Kidney (tissue), 14 donors: ENCODE measurements around the gene KCNH8. TPM values are rescaled to one million over a fixed set of nuclear protein-coding genes. Genes with fewer than 3 reads are reported as not detected.

Source experiments
- DNase-seq, 5 donors: peaks; one replicate each; pipeline ENCODE4 v3.0.0-alpha.2; 2013 to 2020
- FAIRE-seq: peaks from 2 replicates; lab custom pipeline; 2012; peaks lifted over from hg19 to GRCh38; lab: Jason Lieb, UNC
- H3K27ac ChIP-seq, 2 donors: one replicate each; pipeline ENCODE4 v1.7.0; 2013; ENCODE audit warnings: low read depth in 2 of 2, low read length in 2 of 2, inconsistent platforms in 1 of 2
- H3K27me3 ChIP-seq: one replicate; pipeline ENCODE4 v1.7.1; 2013; ENCODE audit warnings: low read length, inconsistent platforms; ENCODE audit not compliant: control insufficient read depth, insufficient read depth
- H3K36me3 ChIP-seq, 3 donors: one replicate each; pipeline versions ENCODE4 v1.7.0 to v1.7.1; 2013; ENCODE audit warnings: low read length in 3 of 3, control low read depth in 1 of 3, inconsistent platforms in 1 of 3; ENCODE audit not compliant: insufficient read depth in 3 of 3, control insufficient read depth in 2 of 3
- H3K4me1 ChIP-seq, 3 donors: one replicate each; pipeline versions ENCODE4 v1.7.0 to v1.7.1; 2013; ENCODE audit warnings: low read length in 3 of 3, inconsistent platforms in 1 of 3, low read depth in 1 of 3; ENCODE audit not compliant: control insufficient read depth in 2 of 3, insufficient read depth in 2 of 3
- H3K4me3 ChIP-seq, 3 donors: one replicate each; pipeline versions ENCODE4 v1.7.0 to v1.8.1; 2013; ENCODE audit warnings: low read length in 3 of 3, control low read depth in 1 of 3, inconsistent platforms in 1 of 3
- H3K9ac ChIP-seq, 3 donors: one replicate each; pipeline versions ENCODE4 v1.7.0 to v1.7.1; 2013; ENCODE audit warnings: low read length in 3 of 3, control low read depth in 1 of 3, inconsistent platforms in 1 of 3
- H3K9me3 ChIP-seq, 3 donors: one replicate each; pipeline versions ENCODE4 v1.7.0 to v1.7.1; 2013; ENCODE audit warnings: low read length in 3 of 3, control low read depth in 1 of 3, inconsistent platforms in 1 of 3; ENCODE audit not compliant: control insufficient read depth in 2 of 3, insufficient read depth in 1 of 3
- intact Hi-C: fragments of 100-400 bp; cut with DNase I; formaldehyde crosslinking; loops from one replicate; pipeline ENCODE4 v1.11.1; 2022
- polyA plus RNA-seq: library from polyadenylated mRNA; stranded (reverse); fragments of 350-450 nt; fragmentation: Illumina TruSeq; extraction: RNeasy Lipid Tissue Mini Kit (QIAGEN cat#74804); gene quantifications from one replicate; pipeline ENCODE4 v1.2.3, GENCODE V29; 2014; ENCODE audit warnings: low read depth, low replicate concordance; ENCODE audit not compliant: insufficient read depth
- total RNA-seq: library from RNA; stranded (reverse); fragmentation: NEBNext Ultra II Directional; extraction: Animal tissue kit (Norgen Biotek cat#: 25700); gene quantifications from one replicate; pipeline ENCODE4 v1.2.1, GENCODE V29; 2021
- TF ChIP-seq, protein P1 (sequence below): IDR thresholded peaks from 3 replicates; pipeline ENCODE4 v1.5.1; 2012; ENCODE audit warnings: mild to moderate bottlenecking, moderate library complexity, borderline replicate concordance; ENCODE audit not compliant: insufficient read depth; ENCODE audit errors: extremely low read depth
- donor health status: control.
- donor health status: control.
- donor health status: control.
- donor health status: control.
- donor health status: control.
- donor health status: DM: yes; HTN: yes; CAD: no.
- donor health status: Normal renal cell carcinoma (clear cell type).

KCNH8 gene
- total and polyA plus RNA-seq, 2 donors from 2014 or later = 1.0 TPM; not detected in 1

DNA sequence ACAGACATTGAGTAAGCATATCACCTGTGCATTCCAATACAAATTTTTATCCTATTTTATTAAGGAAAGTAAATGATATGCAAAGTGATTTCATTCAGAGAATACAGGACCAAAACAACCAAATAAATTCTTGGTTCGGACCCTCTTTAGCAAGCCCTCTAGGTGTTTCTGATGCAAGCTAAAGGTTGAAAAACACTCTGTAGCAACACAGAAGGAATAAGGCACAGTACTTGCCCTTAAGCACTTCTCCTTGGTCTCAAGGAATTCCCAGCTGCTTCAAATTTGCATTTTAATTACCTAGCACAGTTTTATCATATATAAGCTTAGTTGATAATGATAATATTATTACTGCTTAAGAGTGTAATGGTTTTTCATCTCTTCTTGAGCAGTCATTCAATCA lies 288.4 kb downstream of the KCNH8 start:
- Histone ChIP-seq H3K27me3 (no peaks in the 10 kb centered on the region), H3K27ac (no peak overlapping the region), H3K36me3 (no peaks in the 10 kb centered on the region), H3K9me3 (no peaks in the 10 kb centered on the region), H3K4me3 (no peak overlapping the region), H3K4me1 (no peaks in the 10 kb centered on the region), H3K9ac (no peak overlapping the region)
- intact Hi-C loops = no loop called here
- DNase-seq (no peak), FAIRE-seq (no peak)
- TF ChIP-seq, protein P1, sequence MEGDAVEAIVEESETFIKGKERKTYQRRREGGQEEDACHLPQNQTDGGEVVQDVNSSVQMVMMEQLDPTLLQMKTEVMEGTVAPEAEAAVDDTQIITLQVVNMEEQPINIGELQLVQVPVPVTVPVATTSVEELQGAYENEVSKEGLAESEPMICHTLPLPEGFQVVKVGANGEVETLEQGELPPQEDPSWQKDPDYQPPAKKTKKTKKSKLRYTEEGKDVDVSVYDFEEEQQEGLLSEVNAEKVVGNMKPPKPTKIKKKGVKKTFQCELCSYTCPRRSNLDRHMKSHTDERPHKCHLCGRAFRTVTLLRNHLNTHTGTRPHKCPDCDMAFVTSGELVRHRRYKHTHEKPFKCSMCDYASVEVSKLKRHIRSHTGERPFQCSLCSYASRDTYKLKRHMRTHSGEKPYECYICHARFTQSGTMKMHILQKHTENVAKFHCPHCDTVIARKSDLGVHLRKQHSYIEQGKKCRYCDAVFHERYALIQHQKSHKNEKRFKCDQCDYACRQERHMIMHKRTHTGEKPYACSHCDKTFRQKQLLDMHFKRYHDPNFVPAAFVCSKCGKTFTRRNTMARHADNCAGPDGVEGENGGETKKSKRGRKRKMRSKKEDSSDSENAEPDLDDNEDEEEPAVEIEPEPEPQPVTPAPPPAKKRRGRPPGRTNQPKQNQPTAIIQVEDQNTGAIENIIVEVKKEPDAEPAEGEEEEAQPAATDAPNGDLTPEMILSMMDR = no peak

DNA sequence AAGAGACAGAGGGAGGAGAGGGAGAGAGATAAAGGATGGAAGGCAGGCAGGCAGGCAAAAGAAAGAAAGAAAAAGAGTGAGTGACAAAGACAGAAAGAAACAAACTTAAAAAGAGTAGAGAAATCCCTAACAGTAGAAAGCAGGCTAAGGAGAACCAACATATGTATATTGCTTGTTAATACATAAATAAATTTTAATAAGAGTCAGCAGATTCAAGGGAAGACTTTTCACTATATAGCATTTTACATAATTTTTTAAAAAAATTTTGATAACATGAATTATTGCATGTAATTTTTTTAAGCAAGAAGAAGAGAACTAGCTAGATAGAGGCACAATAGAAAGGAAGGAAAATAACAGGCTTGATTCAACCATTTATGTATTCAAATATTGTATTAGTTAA lies 291.6 kb downstream of the KCNH8 start:
- H3K4me3 ChIP-seq = no peak overlapping the region
- TF ChIP-seq, protein P1 = no peak
- H3K27me3 ChIP-seq = no peaks in the 10 kb centered on the region
- H3K4me1 ChIP-seq = no peaks in the 10 kb centered on the region
- DNase-seq (no peak), FAIRE-seq (no peak)
- no peaks in the 10 kb centered on the region for H3K9me3 ChIP-seq
- no peak overlapping the region for H3K27ac ChIP-seq
- intact Hi-C loops = no loop called here
- H3K36me3 ChIP-seq = no peaks in the 10 kb centered on the region
- no peak overlapping the region for H3K9ac ChIP-seq

DNA sequence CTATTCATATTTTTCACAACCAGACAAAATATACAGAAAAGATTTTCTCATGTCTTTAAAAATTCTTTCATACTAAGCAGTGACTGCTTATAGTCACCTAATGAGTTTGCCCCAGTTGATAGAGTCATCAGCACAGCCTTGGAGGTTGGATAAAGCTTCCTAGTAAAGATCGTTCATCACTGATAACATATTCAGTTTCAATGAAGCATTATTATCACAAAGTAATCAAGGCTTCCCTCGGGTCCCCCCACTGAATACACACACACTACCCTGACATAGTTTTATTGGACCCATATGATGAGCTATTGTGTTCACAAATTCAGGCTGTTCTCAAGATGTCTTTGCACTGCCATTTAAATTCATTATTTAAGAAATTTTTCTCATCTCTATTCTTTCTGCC lies 297.8 kb downstream of the KCNH8 start:
- Histone ChIP-seq H3K9me3 (no peaks in the 10 kb centered on the region), H3K4me3 (no peak overlapping the region), H3K27me3 (no peaks in the 10 kb centered on the region), H3K4me1 (no peaks in the 10 kb centered on the region), H3K27ac (no peak overlapping the region), H3K9ac (no peak overlapping the region), H3K36me3 (no peaks in the 10 kb centered on the region)
- TF ChIP-seq, protein P1 = no peak
- FAIRE-seq = no peak
- DNase-seq = no peak
- intact Hi-C loops = no loop called here

GRCh38 chr3:19446687-19447086 lies 298.4 kb downstream of the KCNH8 start:
- Histone ChIP-seq H3K9me3 (no peaks in the 10 kb centered on the region), H3K27ac (no peak overlapping the region), H3K4me1 (no peaks in the 10 kb centered on the region), H3K36me3 (no peaks in the 10 kb centered on the region), H3K27me3 (no peaks in the 10 kb centered on the region), H3K4me3 (no peak overlapping the region), H3K9ac (no peak overlapping the region)
- DNase-seq (no peak), FAIRE-seq (no peak)
- intact Hi-C loops = no loop called here
- TF ChIP-seq, protein P1 = no peak
